ENCODE data around the gene AFF1.

GRCh38 chr4:87007528-87008446, 73.0 kb downstream of the AFF1 start:
- TF ChIP-seq EZH2 (IDR thresholded peaks at IDR 0.05; ENCODE audit: borderline replicate concordance): no peak
- no peak for TF ChIP-seq CTCF (IDR thresholded peaks at IDR 0.05; ENCODE audit: poor library complexity)
